HEK293 (cell line): Measurements from ENCODE around the gene ANTXR1.

ENCODE experiments used
- CTCF ChIA-PET: fragments of 350-600 bp; formaldehyde crosslinking; extraction: SDS; loops from one replicate; lab custom pipeline; 2021; ENCODE audit warnings: antibody characterized with exemption; lab: Yijun Ruan, JAX
- POLR2A ChIA-PET: fragments of 300-600 bp; formaldehyde crosslinking; extraction: SDS; loops from one replicate; lab custom pipeline; 2020; ENCODE audit warnings: antibody characterized with exemption, inconsistent platforms; lab: Yijun Ruan, JAX
- H3K27ac ChIP-seq: fragments of 200-500 bp; sonication (Bioruptor generic); 2 replicates; pipeline ENCODE4 v1.5.1; 2014; ENCODE audit warnings: low read depth, low read length, control low read depth, inconsistent platforms; ENCODE audit errors: extremely low read depth
- H3K36me3 ChIP-seq, 2 experiments: fragments of 200-500 bp in 1 of 2; sonication (Bioruptor generic) in 1 of 2; 1 replicate in 1 of 2; 2 replicates in 1 of 2; pipeline ENCODE4 v1.5.1; 2014 to 2017; ENCODE audit warnings: inconsistent platforms in 2 of 2, low read length in 2 of 2; ENCODE audit not compliant: control insufficient read depth in 2 of 2, insufficient read depth in 1 of 2
- H3K4me1 ChIP-seq: fragments of 200-500 bp; sonication (Bioruptor generic); 2 replicates; pipeline ENCODE4 v1.5.1; 2014; ENCODE audit warnings: mild to moderate bottlenecking, low read length, inconsistent platforms; ENCODE audit not compliant: control insufficient read depth, insufficient read depth
- H3K4me3 ChIP-seq: 2 replicates; pipeline ENCODE4 v1.5.1; 2011; ENCODE audit warnings: low read depth, mild to moderate bottlenecking, control low read depth, low read length, moderate library complexity
- H3K9me3 ChIP-seq: fragments of 200-500 bp; sonication (Bioruptor generic); 2 replicates; pipeline ENCODE4 v1.5.1; 2014; ENCODE audit warnings: low read depth, low read length, inconsistent platforms; ENCODE audit not compliant: control insufficient read depth, insufficient read depth
- GLI4 ChIP-seq: fragments of 450-650 bp; formaldehyde crosslinking; IDR thresholded peaks from 2 replicates; pipeline ENCODE4 v1.5.1; 2016; ENCODE audit warnings: missing biosample characterization, missing genetic modification characterization
- MZF1 ChIP-seq: fragments of 450-650 bp; formaldehyde crosslinking; IDR thresholded peaks from 2 replicates; pipeline ENCODE4 v1.5.1; 2017; ENCODE audit warnings: missing biosample characterization, missing genetic modification characterization, borderline replicate concordance
- RBAK ChIP-seq: fragments of 450-650 bp; formaldehyde crosslinking; IDR thresholded peaks from 2 replicates; pipeline ENCODE4 v1.5.1; 2016; ENCODE audit warnings: missing biosample characterization, missing genetic modification characterization
- YY2 ChIP-seq: fragments of 450-650 bp; formaldehyde crosslinking; IDR thresholded peaks from 2 replicates; pipeline ENCODE4 v1.5.1; 2016; ENCODE audit warnings: missing biosample characterization, missing genetic modification characterization
- ZBTB17 ChIP-seq: fragments of 450-650 bp; formaldehyde crosslinking; IDR thresholded peaks from 2 replicates; pipeline ENCODE4 v1.5.1; 2016; ENCODE audit warnings: missing biosample characterization, missing genetic modification characterization
- ZFHX2 ChIP-seq: fragments of 450-650 bp; formaldehyde crosslinking; conservative IDR thresholded peaks from 2 replicates; pipeline ENCODE4 v1.5.1; 2016; ENCODE audit warnings: missing biosample characterization, missing genetic modification characterization
- ZIC2 ChIP-seq: fragments of 450-650 bp; formaldehyde crosslinking; IDR thresholded peaks from 2 replicates; pipeline ENCODE4 v1.5.1; 2016; ENCODE audit warnings: missing biosample characterization, missing genetic modification characterization
- ZNF138 ChIP-seq: fragments of 450-650 bp; formaldehyde crosslinking; IDR thresholded peaks from 2 replicates; pipeline ENCODE4 v1.5.1; 2016; ENCODE audit warnings: missing biosample characterization, missing genetic modification characterization, borderline replicate concordance
- ZNF175 ChIP-seq: fragments of 450-650 bp; formaldehyde crosslinking; IDR thresholded peaks from 2 replicates; pipeline ENCODE4 v1.5.1; 2016; ENCODE audit warnings: missing biosample characterization, missing genetic modification characterization
- ZNF2 ChIP-seq: fragments of 450-650 bp; formaldehyde crosslinking; IDR thresholded peaks from 2 replicates; pipeline ENCODE4 v1.5.1; 2016; ENCODE audit warnings: missing biosample characterization, missing genetic modification characterization
- ZNF404 ChIP-seq: fragments of 450-650 bp; formaldehyde crosslinking; IDR thresholded peaks from 2 replicates; pipeline ENCODE4 v1.5.1; 2017; ENCODE audit warnings: missing biosample characterization, missing genetic modification characterization
- ZNF416 ChIP-seq: fragments of 450-650 bp; formaldehyde crosslinking; IDR thresholded peaks from 2 replicates; pipeline ENCODE4 v1.5.1; 2016; ENCODE audit warnings: missing biosample characterization, missing genetic modification characterization
- ZNF544 ChIP-seq: fragments of 450-650 bp; formaldehyde crosslinking; IDR thresholded peaks from 2 replicates; pipeline ENCODE4 v1.5.0; 2017; ENCODE audit warnings: missing biosample characterization, missing genetic modification characterization
- ZNF585B ChIP-seq: fragments of 450-650 bp; formaldehyde crosslinking; IDR thresholded peaks from 2 replicates; pipeline ENCODE4 v1.5.1; 2016; ENCODE audit warnings: missing biosample characterization, missing genetic modification characterization
- ZNF658 ChIP-seq: fragments of 450-650 bp; formaldehyde crosslinking; IDR thresholded peaks from 2 replicates; pipeline ENCODE4; 2016; ENCODE audit warnings: missing biosample characterization, missing genetic modification characterization
- ZNF660 ChIP-seq: fragments of 450-650 bp; IDR thresholded peaks from 2 replicates; pipeline ENCODE4 v1.5.1; 2018; ENCODE audit warnings: missing biosample characterization, mild to moderate bottlenecking, missing genetic modification characterization
- ZNF76 ChIP-seq: fragments of 450-650 bp; formaldehyde crosslinking; IDR thresholded peaks from 2 replicates; pipeline ENCODE4; 2016; ENCODE audit warnings: low read depth, missing biosample characterization, missing genetic modification characterization, borderline replicate concordance
- ZNF785 ChIP-seq: fragments of 450-650 bp; formaldehyde crosslinking; IDR thresholded peaks from 2 replicates; pipeline ENCODE4 v1.5.1; 2016; ENCODE audit warnings: missing biosample characterization, missing genetic modification characterization
- ZNF792 ChIP-seq: fragments of 450-650 bp; formaldehyde crosslinking; IDR thresholded peaks from 2 replicates; pipeline ENCODE4 v1.5.1; 2016; ENCODE audit warnings: missing biosample characterization, missing genetic modification characterization
- TF ChIP-seq, protein P1 (sequence below): fragments of 450-650 bp; formaldehyde crosslinking; IDR thresholded peaks from 2 replicates; pipeline ENCODE4 v1.5.1; 2016; ENCODE audit warnings: missing biosample characterization, missing genetic modification characterization
- TF ChIP-seq, protein P2 (sequence below): fragments of 450-650 bp; formaldehyde crosslinking; conservative IDR thresholded peaks from 2 replicates; pipeline ENCODE4 v1.5.1; 2016; ENCODE audit warnings: low read depth, missing biosample characterization, missing genetic modification characterization
- TF ChIP-seq, protein P3 (sequence below): fragments of 450-650 bp; formaldehyde crosslinking; IDR thresholded peaks from 2 replicates; pipeline ENCODE4 v1.5.1; 2016; ENCODE audit warnings: missing biosample characterization, missing genetic modification characterization
- TF ChIP-seq, protein P4 (sequence below): fragments of 450-650 bp; formaldehyde crosslinking; IDR thresholded peaks from 2 replicates; pipeline ENCODE4 v1.5.1; 2016; ENCODE audit warnings: missing biosample characterization, missing genetic modification characterization
- TF ChIP-seq, protein P5 (sequence below): fragments of 450-650 bp; formaldehyde crosslinking; IDR thresholded peaks from 2 replicates; pipeline ENCODE4 v1.5.1; 2016; ENCODE audit warnings: missing biosample characterization, missing genetic modification characterization
- TF ChIP-seq, protein P6 (sequence below): fragments of 450-650 bp; formaldehyde crosslinking; IDR thresholded peaks from 2 replicates; pipeline ENCODE4 v1.5.1; 2017; ENCODE audit warnings: missing biosample characterization, missing genetic modification characterization

The ANTXR1 gene

DNA sequence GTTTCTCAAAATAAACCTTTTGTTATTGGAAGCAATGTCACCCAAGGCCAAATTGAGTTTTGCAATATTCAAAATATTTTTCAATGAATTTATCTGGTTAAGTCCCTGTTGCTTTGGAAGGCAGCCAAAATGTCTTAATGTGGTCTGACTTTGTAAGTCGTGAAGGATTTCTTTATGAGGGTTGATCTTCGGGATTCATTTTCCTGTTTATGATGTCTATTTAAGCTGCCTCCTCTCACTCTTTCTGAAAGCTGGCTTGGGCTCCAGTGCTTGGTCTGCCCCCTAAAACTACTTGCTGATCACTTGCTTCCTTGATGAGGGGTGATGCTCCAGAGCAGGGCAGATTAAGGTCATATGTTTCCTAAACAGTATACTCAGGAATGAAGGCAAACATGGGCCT lies 141.1 kb downstream of the ANTXR1 start (continued):
- TF ChIP-seq ZNF138 (no peak), YY2 (tag by site-specific recombination) (no peak), ZNF416 (tag by site-specific recombination) (no peak), ZNF792 (tag by site-specific recombination) (no peak), ZNF585B (tag by site-specific recombination) (no peak), ZNF544 (tag by site-specific recombination) (no peak), ZNF76 (no peak)
- TF ChIP-seq, protein P1, sequence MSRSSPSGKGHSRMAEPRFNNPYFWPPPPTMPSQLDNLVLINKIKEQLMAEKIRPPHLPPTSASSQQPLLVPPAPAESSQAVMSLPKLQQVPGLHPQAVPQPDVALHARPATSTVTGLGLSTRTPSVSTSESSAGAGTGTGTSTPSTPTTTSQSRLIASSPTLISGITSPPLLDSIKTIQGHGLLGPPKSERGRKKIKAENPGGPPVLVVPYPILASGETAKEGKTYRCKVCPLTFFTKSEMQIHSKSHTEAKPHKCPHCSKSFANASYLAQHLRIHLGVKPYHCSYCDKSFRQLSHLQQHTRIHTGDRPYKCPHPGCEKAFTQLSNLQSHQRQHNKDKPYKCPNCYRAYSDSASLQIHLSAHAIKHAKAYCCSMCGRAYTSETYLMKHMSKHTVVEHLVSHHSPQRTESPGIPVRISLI (tag by site-specific recombination) = no peak

DNA sequence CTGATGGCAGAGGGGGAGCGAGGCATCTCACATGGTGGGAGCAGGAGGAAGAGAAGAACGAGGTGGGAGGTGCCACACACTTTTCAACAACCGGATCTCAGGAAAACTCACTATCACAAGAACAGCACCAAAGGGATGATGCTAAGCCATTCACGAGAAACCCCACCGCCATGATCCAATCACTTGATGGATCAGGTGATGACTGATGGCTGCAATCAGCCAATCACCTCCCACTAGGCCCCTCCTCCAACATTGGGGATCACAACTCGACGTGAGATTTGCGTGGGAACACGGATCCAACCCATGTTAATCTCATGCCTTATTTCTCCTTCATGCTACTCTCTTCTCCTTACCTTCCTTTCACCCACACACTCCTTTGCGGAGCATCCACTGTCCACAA lies 143.6 kb downstream of the ANTXR1 start:
- Histone ChIP-seq H3K4me3 (no peak overlapping the region), H3K9me3 (no peaks in the 10 kb centered on the region), H3K27ac (no peak overlapping the region), H3K36me3 (peaks cover 0 to 13% of the 10 kb centered on the region in 2 experiments; a peak in 1 of 3 replicates), H3K4me1 (peaks cover 2% of the 10 kb centered on the region; the same call in 1 of the 2 replicates)
- TF ChIP-seq ZFHX2 (tag by site-specific recombination) (no peak), ZBTB17 (tag by site-specific recombination) (no peak), ZIC2 (tag by site-specific recombination) (no peak), ZNF175 (tag by site-specific recombination) (no peak), ZNF658 (tag by site-specific recombination) (no peak), MZF1 (no peak), ZNF76 (no peak), RBAK (no peak), ZNF404 (tag by site-specific recombination) (no peak), ZNF2 (no peak), ZNF660 (tag by site-specific recombination) (no peak), GLI4 (no peak), ZNF785 (no peak)
- TF ChIP-seq, protein P2, sequence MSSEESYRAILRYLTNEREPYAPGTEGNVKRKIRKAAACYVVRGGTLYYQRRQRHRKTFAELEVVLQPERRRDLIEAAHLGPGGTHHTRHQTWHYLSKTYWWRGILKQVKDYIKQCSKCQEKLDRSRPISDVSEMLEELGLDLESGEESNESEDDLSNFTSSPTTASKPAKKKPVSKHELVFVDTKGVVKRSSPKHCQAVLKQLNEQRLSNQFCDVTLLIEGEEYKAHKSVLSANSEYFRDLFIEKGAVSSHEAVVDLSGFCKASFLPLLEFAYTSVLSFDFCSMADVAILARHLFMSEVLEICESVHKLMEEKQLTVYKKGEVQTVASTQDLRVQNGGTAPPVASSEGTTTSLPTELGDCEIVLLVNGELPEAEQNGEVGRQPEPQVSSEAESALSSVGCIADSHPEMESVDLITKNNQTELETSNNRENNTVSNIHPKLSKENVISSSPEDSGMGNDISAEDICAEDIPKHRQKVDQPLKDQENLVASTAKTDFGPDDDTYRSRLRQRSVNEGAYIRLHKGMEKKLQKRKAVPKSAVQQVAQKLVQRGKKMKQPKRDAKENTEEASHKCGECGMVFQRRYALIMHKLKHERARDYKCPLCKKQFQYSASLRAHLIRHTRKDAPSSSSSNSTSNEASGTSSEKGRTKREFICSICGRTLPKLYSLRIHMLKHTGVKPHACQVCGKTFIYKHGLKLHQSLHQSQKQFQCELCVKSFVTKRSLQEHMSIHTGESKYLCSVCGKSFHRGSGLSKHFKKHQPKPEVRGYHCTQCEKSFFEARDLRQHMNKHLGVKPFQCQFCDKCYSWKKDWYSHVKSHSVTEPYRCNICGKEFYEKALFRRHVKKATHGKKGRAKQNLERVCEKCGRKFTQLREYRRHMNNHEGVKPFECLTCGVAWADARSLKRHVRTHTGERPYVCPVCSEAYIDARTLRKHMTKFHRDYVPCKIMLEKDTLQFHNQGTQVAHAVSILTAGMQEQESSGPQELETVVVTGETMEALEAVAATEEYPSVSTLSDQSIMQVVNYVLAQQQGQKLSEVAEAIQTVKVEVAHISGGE (tag by site-specific recombination) = no peak
- TF ChIP-seq, protein P3, sequence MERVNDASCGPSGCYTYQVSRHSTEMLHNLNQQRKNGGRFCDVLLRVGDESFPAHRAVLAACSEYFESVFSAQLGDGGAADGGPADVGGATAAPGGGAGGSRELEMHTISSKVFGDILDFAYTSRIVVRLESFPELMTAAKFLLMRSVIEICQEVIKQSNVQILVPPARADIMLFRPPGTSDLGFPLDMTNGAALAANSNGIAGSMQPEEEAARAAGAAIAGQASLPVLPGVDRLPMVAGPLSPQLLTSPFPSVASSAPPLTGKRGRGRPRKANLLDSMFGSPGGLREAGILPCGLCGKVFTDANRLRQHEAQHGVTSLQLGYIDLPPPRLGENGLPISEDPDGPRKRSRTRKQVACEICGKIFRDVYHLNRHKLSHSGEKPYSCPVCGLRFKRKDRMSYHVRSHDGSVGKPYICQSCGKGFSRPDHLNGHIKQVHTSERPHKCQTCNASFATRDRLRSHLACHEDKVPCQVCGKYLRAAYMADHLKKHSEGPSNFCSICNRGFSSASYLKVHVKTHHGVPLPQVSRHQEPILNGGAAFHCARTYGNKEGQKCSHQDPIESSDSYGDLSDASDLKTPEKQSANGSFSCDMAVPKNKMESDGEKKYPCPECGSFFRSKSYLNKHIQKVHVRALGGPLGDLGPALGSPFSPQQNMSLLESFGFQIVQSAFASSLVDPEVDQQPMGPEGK (tag by site-specific recombination) = no peak
- TF ChIP-seq, protein P4, sequence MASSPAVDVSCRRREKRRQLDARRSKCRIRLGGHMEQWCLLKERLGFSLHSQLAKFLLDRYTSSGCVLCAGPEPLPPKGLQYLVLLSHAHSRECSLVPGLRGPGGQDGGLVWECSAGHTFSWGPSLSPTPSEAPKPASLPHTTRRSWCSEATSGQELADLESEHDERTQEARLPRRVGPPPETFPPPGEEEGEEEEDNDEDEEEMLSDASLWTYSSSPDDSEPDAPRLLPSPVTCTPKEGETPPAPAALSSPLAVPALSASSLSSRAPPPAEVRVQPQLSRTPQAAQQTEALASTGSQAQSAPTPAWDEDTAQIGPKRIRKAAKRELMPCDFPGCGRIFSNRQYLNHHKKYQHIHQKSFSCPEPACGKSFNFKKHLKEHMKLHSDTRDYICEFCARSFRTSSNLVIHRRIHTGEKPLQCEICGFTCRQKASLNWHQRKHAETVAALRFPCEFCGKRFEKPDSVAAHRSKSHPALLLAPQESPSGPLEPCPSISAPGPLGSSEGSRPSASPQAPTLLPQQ = no peak
- TF ChIP-seq, protein P5, sequence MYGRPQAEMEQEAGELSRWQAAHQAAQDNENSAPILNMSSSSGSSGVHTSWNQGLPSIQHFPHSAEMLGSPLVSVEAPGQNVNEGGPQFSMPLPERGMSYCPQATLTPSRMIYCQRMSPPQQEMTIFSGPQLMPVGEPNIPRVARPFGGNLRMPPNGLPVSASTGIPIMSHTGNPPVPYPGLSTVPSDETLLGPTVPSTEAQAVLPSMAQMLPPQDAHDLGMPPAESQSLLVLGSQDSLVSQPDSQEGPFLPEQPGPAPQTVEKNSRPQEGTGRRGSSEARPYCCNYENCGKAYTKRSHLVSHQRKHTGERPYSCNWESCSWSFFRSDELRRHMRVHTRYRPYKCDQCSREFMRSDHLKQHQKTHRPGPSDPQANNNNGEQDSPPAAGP = no peak
- TF ChIP-seq, protein P6, sequence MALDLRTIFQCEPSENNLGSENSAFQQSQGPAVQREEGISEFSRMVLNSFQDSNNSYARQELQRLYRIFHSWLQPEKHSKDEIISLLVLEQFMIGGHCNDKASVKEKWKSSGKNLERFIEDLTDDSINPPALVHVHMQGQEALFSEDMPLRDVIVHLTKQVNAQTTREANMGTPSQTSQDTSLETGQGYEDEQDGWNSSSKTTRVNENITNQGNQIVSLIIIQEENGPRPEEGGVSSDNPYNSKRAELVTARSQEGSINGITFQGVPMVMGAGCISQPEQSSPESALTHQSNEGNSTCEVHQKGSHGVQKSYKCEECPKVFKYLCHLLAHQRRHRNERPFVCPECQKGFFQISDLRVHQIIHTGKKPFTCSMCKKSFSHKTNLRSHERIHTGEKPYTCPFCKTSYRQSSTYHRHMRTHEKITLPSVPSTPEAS (tag by site-specific recombination) = no peak
- ChIA-PET POLR2A (no interaction called here), CTCF (no interaction called here)
